ENCODE measurements around the gene TCTA.

GRCh38 chr3:49427586-49427985 lies 15.4 kb downstream of the TCTA start:
- TF ChIP-seq CTCF (IDR thresholded peaks at IDR 0.05) (no peak), POLR2A (IDR thresholded peaks at IDR 0.05) (no peak)

All from Peyer's patch (tissue), 4 donors.